Esophagus muscularis mucosa (tissue), 3 donors: Measurements from ENCODE around the gene BRD3OS.

Experiments used
- CTCF ChIP-seq, 3 experiments: fragments of 200-600 bp in 2 of 3; fragments of 450-650 bp in 1 of 3; sonication (generic) in 2 of 3; IDR thresholded peaks; one replicate each; pipeline ENCODE4 v1.5.1; 2017 to 2019; ENCODE audit warnings: antibody characterized with exemption in 3 of 3, mild to moderate bottlenecking in 2 of 3, moderate library complexity in 1 of 3
- POLR2A ChIP-seq: fragments of 450-650 bp; IDR thresholded peaks from one replicate; pipeline ENCODE4 v1.6.1; 2017; ENCODE audit warnings: antibody characterized with exemption, moderate library complexity, mild to moderate bottlenecking, low read depth

GRCh38 chr9:134026981-134027380 is 1.7 kb downstream of the BRD3OS start:
- no peak for TF ChIP-seq POLR2A
- no peak for TF ChIP-seq CTCF (IDR thresholded peaks at IDR 0.05)
